VCaP (cell line): Measurements from ENCODE around the gene GPRC5B.

Experiments used
- H3K27ac ChIP-seq: fragments of 450-650 bp; 2 replicates; pipeline ENCODE4 v1.5.1; 2017
- TF ChIP-seq, protein P1 (sequence below): fragments of 450-650 bp; conservative IDR thresholded peaks from 2 replicates; pipeline ENCODE4 v1.5.1; 2017; ENCODE audit warnings: mild to moderate bottlenecking, moderate library complexity

The GPRC5B gene

DNA sequence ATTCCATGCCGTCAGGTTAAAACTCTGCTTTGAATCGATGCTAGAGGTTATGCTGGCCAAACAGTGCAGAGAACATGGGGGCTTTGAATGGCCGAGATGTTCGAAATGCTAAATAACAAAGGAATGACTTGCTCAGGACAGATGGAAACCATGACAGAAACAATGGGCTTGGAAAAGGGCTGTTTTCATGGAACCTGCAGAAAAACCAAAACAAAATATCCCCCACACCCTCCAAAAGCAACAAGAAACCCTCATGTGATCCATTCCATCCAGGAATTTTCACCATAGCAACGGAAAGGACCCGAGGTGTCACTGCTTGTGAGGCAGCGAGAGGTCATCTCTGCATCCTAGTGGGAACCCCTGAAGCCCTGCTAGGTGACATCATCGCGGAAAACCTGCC is 25.5 kb downstream of the GPRC5B start:
- no peak overlapping the region for H3K27ac ChIP-seq
- TF ChIP-seq, protein P1, sequence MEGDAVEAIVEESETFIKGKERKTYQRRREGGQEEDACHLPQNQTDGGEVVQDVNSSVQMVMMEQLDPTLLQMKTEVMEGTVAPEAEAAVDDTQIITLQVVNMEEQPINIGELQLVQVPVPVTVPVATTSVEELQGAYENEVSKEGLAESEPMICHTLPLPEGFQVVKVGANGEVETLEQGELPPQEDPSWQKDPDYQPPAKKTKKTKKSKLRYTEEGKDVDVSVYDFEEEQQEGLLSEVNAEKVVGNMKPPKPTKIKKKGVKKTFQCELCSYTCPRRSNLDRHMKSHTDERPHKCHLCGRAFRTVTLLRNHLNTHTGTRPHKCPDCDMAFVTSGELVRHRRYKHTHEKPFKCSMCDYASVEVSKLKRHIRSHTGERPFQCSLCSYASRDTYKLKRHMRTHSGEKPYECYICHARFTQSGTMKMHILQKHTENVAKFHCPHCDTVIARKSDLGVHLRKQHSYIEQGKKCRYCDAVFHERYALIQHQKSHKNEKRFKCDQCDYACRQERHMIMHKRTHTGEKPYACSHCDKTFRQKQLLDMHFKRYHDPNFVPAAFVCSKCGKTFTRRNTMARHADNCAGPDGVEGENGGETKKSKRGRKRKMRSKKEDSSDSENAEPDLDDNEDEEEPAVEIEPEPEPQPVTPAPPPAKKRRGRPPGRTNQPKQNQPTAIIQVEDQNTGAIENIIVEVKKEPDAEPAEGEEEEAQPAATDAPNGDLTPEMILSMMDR: no peak

GRCh38 chr16:19858340-19859018 is 26.2 kb downstream of the GPRC5B start:
- no peak overlapping the region for H3K27ac ChIP-seq
- TF ChIP-seq, protein P1: no peak

- no peak overlapping the region for H3K27ac ChIP-seq
- TF ChIP-seq, protein P1: no peak
These were observed 26.9 kb downstream of the GPRC5B start for GRCh38 chr16:19857593-19858339.

GRCh38 chr16:19856120-19856519 is 28.5 kb downstream of the GPRC5B start:
- H3K27ac ChIP-seq: no peak overlapping the region
- TF ChIP-seq, protein P1: no peak

- H3K27ac ChIP-seq: no peak overlapping the region
- TF ChIP-seq, protein P1: no peak
These were observed 30.1 kb downstream of the GPRC5B start for GRCh38 chr16:19854543-19854876.

- H3K27ac ChIP-seq: no peak overlapping the region
- TF ChIP-seq, protein P1: no peak
These were observed 30.7 kb downstream of the GPRC5B start for GRCh38 chr16:19853742-19854542.

DNA sequence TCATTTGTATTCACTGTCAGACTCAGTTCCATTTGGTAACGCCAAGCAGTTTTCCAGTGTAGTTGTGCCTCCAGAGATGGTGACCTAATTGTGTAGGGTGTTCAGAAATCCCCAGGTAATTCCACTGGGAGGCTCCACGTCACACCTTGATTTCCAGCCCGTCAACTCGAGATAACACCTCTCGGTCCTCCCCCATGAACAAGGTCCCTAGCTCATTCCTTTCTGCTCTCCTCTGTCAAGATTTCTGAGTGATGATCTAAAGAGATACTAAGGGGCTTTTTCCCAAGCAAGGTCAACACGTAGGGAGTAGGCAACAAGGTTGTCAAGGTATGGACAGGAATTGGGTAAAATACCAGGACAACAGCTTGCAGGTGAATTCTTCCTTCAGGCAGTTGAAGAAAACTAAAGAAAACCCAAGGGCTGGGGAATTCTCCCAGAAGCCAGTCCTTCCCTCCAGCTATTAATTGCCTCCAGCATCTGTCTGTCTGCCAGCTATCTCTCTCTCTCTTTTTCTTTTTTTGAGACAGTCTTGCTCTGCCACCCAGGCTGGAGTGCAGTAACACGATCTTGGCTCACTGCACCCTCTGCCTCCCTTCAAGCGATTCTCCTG is 31.4 kb downstream of the GPRC5B start:
- H3K27ac ChIP-seq: no peak overlapping the region
- TF ChIP-seq, protein P1: no peak
